Activated CD8-positive, alpha-beta memory T cell treated with anti-CD3 and anti-CD28 coated beads, Interleukin-2, amount 10 ng/mL, durations not matched to agents 7 days and 5 days (primary cell): ENCODE measurements around the gene OMA1. TPM values are rescaled to one million over a fixed set of nuclear protein-coding genes. Genes with fewer than 3 reads are reported as not detected.
A peak's percentile ranks its signal among the peaks of the same experiment; 100 is the strongest.

Experiments
- ATAC-seq: fragments of 150-1000 bp; cut with Tn5 transposase; one replicate; pipeline ENCODE4 v1.10.0; 2021; ENCODE audit warnings: moderate library complexity
- CTCF ChIA-PET: fragments of 350-600 bp; sonication (Branson Sonifier 250); formaldehyde crosslinking; loops from one replicate; lab custom pipeline; 2021; ENCODE audit warnings: antibody characterized with exemption; lab: Charles Lee
- DNase-seq: peaks from one replicate; pipeline ENCODE4 v3.0.0-alpha.2; 2020
- H3K27ac Mint-ChIP-seq: one replicate; pipeline ENCODE4 v1.8.0; 2021; ENCODE audit warnings: mild to moderate bottlenecking, mixed read lengths
- H3K27me3 Mint-ChIP-seq: one replicate; pipeline ENCODE4 v1.8.0; 2021; ENCODE audit warnings: mixed read lengths
- H3K36me3 Mint-ChIP-seq: one replicate; pipeline ENCODE4 v1.8.0; 2021; ENCODE audit warnings: mild to moderate bottlenecking, mixed read lengths
- H3K4me1 Mint-ChIP-seq: one replicate; pipeline ENCODE4 v1.8.0; 2021; ENCODE audit warnings: mixed read lengths
- H3K4me3 Mint-ChIP-seq: one replicate; pipeline ENCODE4 v1.8.0; 2021; ENCODE audit warnings: mild to moderate bottlenecking, moderate library complexity, mixed read lengths
- H3K9me3 Mint-ChIP-seq: one replicate; pipeline ENCODE4 v1.8.0; 2022; ENCODE audit warnings: low read depth, mixed read lengths
- total RNA-seq, 2 experiments: library from RNA; stranded (reverse); gene quantifications; one replicate each; pipeline ENCODE4 v1.2.3, GENCODE V29; 2021

The OMA1 gene
- total RNA-seq, 2 experiments from 2014 or later: 24.9 to 26.0 TPM

GRCh38 chr1:58581641-58582040 lies 35.1 kb upstream of the OMA1 start:
- CTCF ChIA-PET: no interaction called here

DNA sequence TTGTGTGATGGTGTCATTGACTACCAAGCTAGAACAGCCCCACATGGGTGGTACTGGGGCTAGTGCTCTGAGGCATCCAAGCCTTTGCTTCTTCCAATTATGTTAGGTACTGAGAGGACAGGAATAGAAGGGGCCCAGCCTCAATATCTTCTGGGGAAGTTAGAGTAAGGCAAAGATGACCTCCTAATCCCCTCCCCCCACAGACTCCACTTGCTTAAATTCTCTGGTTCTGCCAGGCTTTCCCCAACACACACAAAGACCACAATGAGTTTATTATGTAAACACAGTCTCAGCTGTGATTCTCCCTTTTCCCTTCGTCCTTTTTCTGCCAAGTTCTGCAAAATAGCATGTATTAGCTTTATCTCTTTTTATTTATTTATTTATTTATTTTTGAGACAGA lies 33.7 kb upstream of the OMA1 start:
- DNase-seq: no peak
- Mint-ChIP-seq H3K4me3 (no peak overlapping the region), H3K9me3 (no peaks in the 10 kb centered on the region), H3K4me1 (peaks cover 35% of the 10 kb centered on the region), H3K27ac (no peak overlapping the region), H3K27me3 (peaks cover 61% of the 10 kb centered on the region), H3K36me3 (no peaks in the 10 kb centered on the region)
- no peak for ATAC-seq
- CTCF ChIA-PET: no interaction called here

More at GRCh38 chr1:58581641-58582040, 35.1 kb upstream of the OMA1 start:
- ATAC-seq: no peak
- Mint-ChIP-seq H3K9me3 (no peaks in the 10 kb centered on the region), H3K4me3 (no peak overlapping the region), H3K27me3 (peaks cover 61% of the 10 kb centered on the region), H3K36me3 (no peaks in the 10 kb centered on the region), H3K4me1 (peaks cover 27% of the 10 kb centered on the region), H3K27ac (no peak overlapping the region)
- DNase-seq: no peak

DNA sequence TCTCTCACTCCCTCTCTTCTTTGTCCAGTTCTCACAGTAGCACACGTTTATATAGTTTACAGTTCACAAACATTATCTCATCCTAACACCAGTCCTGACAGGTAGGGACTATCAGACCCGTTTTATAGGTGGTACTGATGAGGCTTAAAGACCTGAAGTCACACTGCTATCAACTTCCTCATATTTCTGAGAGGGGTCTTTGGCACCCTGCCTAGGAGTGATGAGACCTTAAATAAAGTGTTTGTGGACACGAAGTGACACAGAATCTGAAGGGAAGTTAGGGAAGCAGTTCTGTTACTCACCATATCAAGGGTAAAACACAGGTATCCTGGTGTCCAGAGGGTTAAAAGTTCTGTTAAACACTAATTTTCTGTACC lies 31.1 kb upstream of the OMA1 start:
- no peak for DNase-seq
- CTCF ChIA-PET: no interaction called here
- H3K4me1 Mint-ChIP-seq: peaks cover 34% of the 10 kb centered on the region
- no peak overlapping the region for H3K4me3 Mint-ChIP-seq
- ATAC-seq: no peak
- no peak overlapping the region for H3K27ac Mint-ChIP-seq
- no peaks in the 10 kb centered on the region for H3K36me3 Mint-ChIP-seq
- H3K27me3 Mint-ChIP-seq: peaks cover 70% of the 10 kb centered on the region
- H3K9me3 Mint-ChIP-seq: no peaks in the 10 kb centered on the region

DNA sequence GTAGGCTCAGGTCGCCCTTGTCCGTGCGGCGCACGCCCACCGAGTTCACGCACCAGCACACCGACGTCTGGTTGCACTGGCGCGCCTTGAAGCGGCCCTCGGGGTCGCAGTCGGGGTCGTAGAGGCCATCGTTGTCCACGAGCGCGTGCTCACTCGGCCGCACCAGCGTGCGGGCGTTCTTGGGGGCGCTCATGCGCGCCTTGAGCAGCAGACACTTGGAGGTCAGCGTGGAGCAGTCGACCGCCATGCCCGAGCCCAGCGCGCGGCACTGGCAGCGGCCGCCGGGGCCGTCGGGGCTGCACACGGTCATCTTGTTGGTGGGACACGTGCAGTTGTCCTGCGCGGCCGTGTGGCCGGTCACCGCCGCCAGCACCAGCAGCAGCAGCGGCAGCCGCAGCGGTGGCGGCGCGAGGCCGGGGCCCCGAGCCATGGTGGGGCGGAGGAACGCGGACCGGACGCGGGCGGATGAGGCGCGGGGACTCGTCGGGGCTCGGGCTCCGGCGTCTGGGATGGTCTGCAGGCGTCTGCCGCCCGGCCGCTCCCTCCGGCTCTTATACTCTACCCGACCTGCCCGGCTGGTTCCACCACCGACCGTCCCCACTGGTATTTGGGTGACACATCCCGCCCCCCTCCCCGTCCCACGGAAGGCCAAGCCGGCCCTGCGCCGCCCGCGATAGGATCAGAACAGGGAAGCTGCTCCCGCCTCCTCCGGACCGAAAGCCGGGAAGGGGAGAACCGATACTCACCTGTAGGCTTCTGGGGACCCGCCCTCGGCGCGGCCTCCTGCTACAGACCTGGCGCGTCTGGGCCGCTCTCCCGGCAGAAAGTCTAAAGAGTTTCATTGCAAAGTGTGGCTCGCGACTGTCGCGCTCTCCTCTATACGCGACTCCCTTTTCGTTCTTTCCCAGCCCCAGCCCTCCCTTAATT lies 30.5 kb upstream of the OMA1 start, which contains the start of gene TACSTD2:
Gene TACSTD2, minus strand, starts transcription at position 526 of the 927 bp plus-strand sequence. Its CDS starts 96 bp downstream, at position 430.
- Mint-ChIP-seq H3K9me3 (no peaks in the 10 kb centered on the region), H3K4me3 (peak within 1 kb of the TSS; percentile 51), H3K27me3 (peaks cover 76% of the 10 kb centered on the region), H3K27ac (no peak within 1 kb of the TSS), H3K36me3 (no peaks in the 10 kb centered on the region), H3K4me1 (peaks cover 34% of the 10 kb centered on the region)
- DNase-seq (no peak), ATAC-seq (no peak)
- CTCF ChIA-PET: no interaction called here

GRCh38 chr1:58576325-58576726 lies 29.8 kb upstream of the OMA1 start:
- CTCF ChIA-PET: interaction anchor here (0.6 kb wide), 1 partner anchor 20 kb away, joined by 4 read pairs; no protein-coding TSS in a partner anchor
- H3K4me3 Mint-ChIP-seq: peak overlapping the region; percentile 51
- H3K9me3 Mint-ChIP-seq: no peaks in the 10 kb centered on the region
- ATAC-seq (no peak), DNase-seq (no peak)
- no peaks in the 10 kb centered on the region for H3K36me3 Mint-ChIP-seq
- peaks cover 83% of the 10 kb centered on the region for H3K27me3 Mint-ChIP-seq
- H3K27ac Mint-ChIP-seq: no peak overlapping the region
- H3K4me1 Mint-ChIP-seq: peaks cover 34% of the 10 kb centered on the region

DNA sequence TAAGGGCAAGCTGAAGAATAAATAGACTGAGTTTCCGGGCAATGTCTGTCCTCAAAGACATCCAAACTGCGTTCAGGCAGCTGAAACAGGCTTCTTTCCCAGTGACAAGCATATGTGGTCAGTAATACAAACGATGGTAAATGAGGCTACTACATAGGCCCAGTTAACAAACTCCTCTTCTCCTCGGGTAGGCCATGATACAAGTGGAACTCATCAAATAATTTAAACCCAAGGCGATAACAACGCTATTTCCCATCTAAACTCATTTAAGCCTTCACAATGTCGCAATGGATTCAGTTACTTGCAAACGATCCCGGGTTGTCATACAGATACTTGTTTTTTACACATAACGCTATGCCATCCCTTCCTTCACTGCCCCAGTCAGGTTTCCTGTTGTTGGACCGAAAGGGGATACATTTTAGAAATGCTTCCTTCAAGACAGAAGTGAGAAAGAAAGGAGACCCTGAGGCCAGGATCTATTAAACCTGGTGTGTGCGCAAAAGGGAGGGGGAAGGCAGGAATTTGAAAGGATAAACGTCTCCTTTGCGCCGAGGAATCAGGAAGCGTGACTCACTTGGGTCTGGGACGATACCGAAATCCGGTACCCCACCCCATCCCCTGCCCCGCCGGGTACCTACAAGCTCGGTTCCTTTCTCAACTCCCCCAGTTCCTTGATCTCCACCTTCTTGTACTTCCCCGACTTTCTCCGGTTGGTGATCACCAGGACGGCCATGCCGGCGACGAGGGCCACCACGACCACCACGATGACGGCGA lies 29.2 kb upstream of the OMA1 start:
- H3K27ac Mint-ChIP-seq: no peak overlapping the region
- CTCF ChIA-PET: interaction anchor here (0.6 kb wide), 1 partner anchor 20 kb away, joined by 4 read pairs; no protein-coding TSS in a partner anchor

DNA sequence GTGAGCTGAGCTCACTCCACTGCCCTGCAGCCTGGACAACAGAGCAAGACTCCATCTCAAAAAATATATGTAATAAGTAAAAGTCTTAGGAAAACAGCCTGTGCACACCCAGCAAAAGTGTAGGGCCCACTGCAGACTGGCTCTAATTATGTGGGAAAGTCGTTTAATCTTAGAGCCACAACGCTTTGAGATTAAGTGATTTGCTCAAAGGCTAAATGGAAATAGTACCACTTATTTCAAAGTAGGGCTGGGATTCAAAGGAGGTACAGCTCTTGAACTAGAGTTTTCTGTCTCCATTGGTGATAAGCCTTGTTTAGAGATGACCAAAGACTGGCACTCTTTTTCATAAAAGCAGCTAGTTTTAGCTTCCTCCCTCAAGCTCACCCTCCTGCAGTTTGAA lies 28.3 kb upstream of the OMA1 start:
- CTCF ChIA-PET: interaction anchor here (1.8 kb wide), 1 partner anchor 28 kb away, joined by 5 read pairs; no protein-coding TSS in a partner anchor
- Mint-ChIP-seq H3K27ac (no peak overlapping the region), H3K9me3 (no peaks in the 10 kb centered on the region), H3K36me3 (no peaks in the 10 kb centered on the region), H3K27me3 (peaks cover 90% of the 10 kb centered on the region), H3K4me1 (peaks cover 34% of the 10 kb centered on the region), H3K4me3 (no peak overlapping the region)
- DNase-seq (no peak), ATAC-seq (no peak)

More for the DNA sequence above, 29.2 kb upstream of the OMA1 start:
- Mint-ChIP-seq H3K9me3 (no peaks in the 10 kb centered on the region), H3K4me1 (peaks cover 34% of the 10 kb centered on the region), H3K36me3 (no peaks in the 10 kb centered on the region), H3K4me3 (peak overlapping the region; percentile 51), H3K27me3 (peaks cover 85% of the 10 kb centered on the region)
- DNase-seq (no peak), ATAC-seq (no peak)

GRCh38 chr1:58573705-58574591 lies 27.4 kb upstream of the OMA1 start:
- ATAC-seq (peak; percentile 90), DNase-seq (peak; percentile 76)
- Mint-ChIP-seq H3K27me3 (peaks cover 87% of the 10 kb centered on the region), H3K27ac (peak overlapping the region; percentile 20), H3K4me3 (no peak overlapping the region), H3K9me3 (no peaks in the 10 kb centered on the region), H3K4me1 (peaks cover 34% of the 10 kb centered on the region), H3K36me3 (no peaks in the 10 kb centered on the region)
- CTCF ChIA-PET: interaction anchor here (1.8 kb wide), 1 partner anchor 27 kb away, joined by 5 read pairs; no protein-coding TSS in a partner anchor

GRCh38 chr1:58573138-58573537 lies 26.6 kb upstream of the OMA1 start:
- Mint-ChIP-seq H3K27me3 (peaks cover 90% of the 10 kb centered on the region), H3K4me3 (no peak overlapping the region)
- CTCF ChIA-PET: interaction anchor here (1.8 kb wide), 1 partner anchor 26 kb away, joined by 5 read pairs; no protein-coding TSS in a partner anchor

GRCh38 chr1:58572690-58573089 lies 26.2 kb upstream of the OMA1 start:
- H3K4me3 Mint-ChIP-seq: no peak overlapping the region
- ATAC-seq (no peak), DNase-seq (no peak)
- no peak overlapping the region for H3K27ac Mint-ChIP-seq
- peaks cover 88% of the 10 kb centered on the region for H3K27me3 Mint-ChIP-seq
- no peaks in the 10 kb centered on the region for H3K36me3 Mint-ChIP-seq
- peaks cover 28% of the 10 kb centered on the region for H3K4me1 Mint-ChIP-seq
- CTCF ChIA-PET: interaction anchor here (1.5 kb wide), 1 partner anchor 32 kb away, joined by 7 read pairs; no protein-coding TSS in a partner anchor
- no peaks in the 10 kb centered on the region for H3K9me3 Mint-ChIP-seq

More at GRCh38 chr1:58573138-58573537, 26.6 kb upstream of the OMA1 start:
- Mint-ChIP-seq H3K4me1 (peaks cover 32% of the 10 kb centered on the region), H3K27ac (no peak overlapping the region), H3K9me3 (no peaks in the 10 kb centered on the region), H3K36me3 (no peaks in the 10 kb centered on the region)
- DNase-seq (no peak), ATAC-seq (no peak)

DNA sequence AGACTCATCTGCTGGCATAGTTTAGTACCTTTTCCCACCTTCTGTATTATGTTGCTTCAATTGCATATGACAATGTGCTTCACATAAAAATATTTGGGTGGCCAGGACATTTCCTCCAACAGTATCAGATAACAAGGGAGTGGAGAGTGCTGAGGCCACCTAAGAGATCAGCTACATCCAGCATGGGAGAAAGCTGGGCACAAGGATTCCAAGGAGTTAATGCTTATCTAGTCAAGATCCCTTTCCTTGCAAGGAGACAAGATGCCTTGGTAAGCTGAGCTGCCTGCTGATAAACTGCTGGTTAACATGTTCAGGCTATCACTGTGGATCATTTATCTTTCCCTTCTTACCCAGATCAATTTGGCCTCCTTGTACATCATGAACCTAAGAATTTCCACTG lies 25.1 kb upstream of the OMA1 start:
- no peaks in the 10 kb centered on the region for H3K9me3 Mint-ChIP-seq
- DNase-seq: no peak
- no peak overlapping the region for H3K27ac Mint-ChIP-seq
- H3K4me3 Mint-ChIP-seq: no peak overlapping the region
- peaks cover 22% of the 10 kb centered on the region for H3K4me1 Mint-ChIP-seq
- ATAC-seq: no peak
- peaks cover 90% of the 10 kb centered on the region for H3K27me3 Mint-ChIP-seq
- no peaks in the 10 kb centered on the region for H3K36me3 Mint-ChIP-seq
- CTCF ChIA-PET: interaction anchor here (1.5 kb wide), 1 partner anchor 31 kb away, joined by 7 read pairs; no protein-coding TSS in a partner anchor

- Mint-ChIP-seq H3K36me3 (no peaks in the 10 kb centered on the region), H3K4me3 (no peak overlapping the region), H3K4me1 (peaks cover 15% of the 10 kb centered on the region), H3K27ac (no peak overlapping the region), H3K27me3 (peaks cover 87% of the 10 kb centered on the region), H3K9me3 (no peaks in the 10 kb centered on the region)
- ATAC-seq (no peak), DNase-seq (no peak)
- CTCF ChIA-PET: no interaction called here
Observed at GRCh38 chr1:58570817-58571216, 24.3 kb upstream of the OMA1 start.
